HEK293 (cell line): ENCODE results near the gene LRRC10B.

Experiments
- CTCF ChIA-PET: fragments of 350-600 bp; formaldehyde crosslinking; extraction: SDS; loops from one replicate; lab custom pipeline; 2021; ENCODE audit warnings: antibody characterized with exemption; lab: Yijun Ruan, JAX
- POLR2A ChIA-PET: fragments of 300-600 bp; formaldehyde crosslinking; extraction: SDS; loops from one replicate; lab custom pipeline; 2020; ENCODE audit warnings: antibody characterized with exemption, inconsistent platforms; lab: Yijun Ruan, JAX
- H3K27ac ChIP-seq: fragments of 200-500 bp; sonication (Bioruptor generic); 2 replicates; pipeline ENCODE4 v1.5.1; 2014; ENCODE audit warnings: low read depth, low read length, control low read depth, inconsistent platforms; ENCODE audit errors: extremely low read depth
- H3K36me3 ChIP-seq, 2 experiments: fragments of 200-500 bp in 1 of 2; sonication (Bioruptor generic) in 1 of 2; 1 replicate in 1 of 2; 2 replicates in 1 of 2; pipeline ENCODE4 v1.5.1; 2014 to 2017; ENCODE audit warnings: inconsistent platforms in 2 of 2, low read length in 2 of 2; ENCODE audit not compliant: control insufficient read depth in 2 of 2, insufficient read depth in 1 of 2
- H3K4me1 ChIP-seq: fragments of 200-500 bp; sonication (Bioruptor generic); 2 replicates; pipeline ENCODE4 v1.5.1; 2014; ENCODE audit warnings: mild to moderate bottlenecking, low read length, inconsistent platforms; ENCODE audit not compliant: control insufficient read depth, insufficient read depth
- H3K4me3 ChIP-seq: 2 replicates; pipeline ENCODE4 v1.5.1; 2011; ENCODE audit warnings: low read depth, mild to moderate bottlenecking, control low read depth, low read length, moderate library complexity
- H3K9me3 ChIP-seq: fragments of 200-500 bp; sonication (Bioruptor generic); 2 replicates; pipeline ENCODE4 v1.5.1; 2014; ENCODE audit warnings: low read depth, low read length, inconsistent platforms; ENCODE audit not compliant: control insufficient read depth, insufficient read depth
- BCL6B ChIP-seq: fragments of 450-650 bp; formaldehyde crosslinking; IDR thresholded peaks from 2 replicates; pipeline ENCODE4 v1.5.1; 2017; ENCODE audit warnings: missing biosample characterization, missing genetic modification characterization
- CTCF ChIP-seq: fragments of 450-650 bp; formaldehyde crosslinking; IDR thresholded peaks from 2 replicates; pipeline ENCODE4 v1.5.1; 2016; ENCODE audit warnings: missing biosample characterization, missing genetic modification characterization
- KLF9 ChIP-seq: fragments of 450-650 bp; formaldehyde crosslinking; IDR thresholded peaks from 2 replicates; pipeline ENCODE4 v1.5.1; 2016; ENCODE audit warnings: missing biosample characterization, missing genetic modification characterization, low read depth
- SP3 ChIP-seq: fragments of 450-650 bp; formaldehyde crosslinking; IDR thresholded peaks from 2 replicates; pipeline ENCODE4 v1.5.1; 2016; ENCODE audit warnings: missing biosample characterization, missing genetic modification characterization
- SP7 ChIP-seq: fragments of 450-650 bp; formaldehyde crosslinking; IDR thresholded peaks from 2 replicates; pipeline ENCODE4 v1.5.1; 2016; ENCODE audit warnings: missing biosample characterization, missing genetic modification characterization
- TRIM28 ChIP-seq: IDR thresholded peaks from 2 replicates; pipeline ENCODE4 v1.6.1; 2011; ENCODE audit warnings: low read length, control low read depth, borderline replicate concordance
- ZFP37 ChIP-seq: fragments of 450-650 bp; formaldehyde crosslinking; IDR thresholded peaks from 2 replicates; pipeline ENCODE4 v1.5.1; 2016; ENCODE audit warnings: missing biosample characterization, missing genetic modification characterization
- ZFP41 ChIP-seq: fragments of 450-650 bp; formaldehyde crosslinking; IDR thresholded peaks from 2 replicates; pipeline ENCODE4 v1.5.1; 2016; ENCODE audit warnings: missing biosample characterization, missing genetic modification characterization, borderline replicate concordance
- ZNF157 ChIP-seq: fragments of 450-650 bp; formaldehyde crosslinking; IDR thresholded peaks from 2 replicates; pipeline ENCODE4 v1.5.1; 2016; ENCODE audit warnings: missing biosample characterization, missing genetic modification characterization
- ZNF202 ChIP-seq: fragments of 450-650 bp; formaldehyde crosslinking; IDR thresholded peaks from 2 replicates; pipeline ENCODE4 v1.5.1; 2016; ENCODE audit warnings: missing biosample characterization, missing genetic modification characterization, borderline replicate concordance
- ZNF214 ChIP-seq: fragments of 450-650 bp; formaldehyde crosslinking; IDR thresholded peaks from 2 replicates; pipeline ENCODE4 v1.5.1; 2017; ENCODE audit warnings: missing biosample characterization, mild to moderate bottlenecking, missing genetic modification characterization, borderline replicate concordance
- ZNF280C ChIP-seq: fragments of 450-650 bp; formaldehyde crosslinking; IDR thresholded peaks from 2 replicates; pipeline ENCODE4 v1.5.1; 2016; ENCODE audit warnings: missing biosample characterization, missing genetic modification characterization
- ZNF394 ChIP-seq: fragments of 450-650 bp; formaldehyde crosslinking; IDR thresholded peaks from 2 replicates; pipeline ENCODE4 v1.5.1; 2016; ENCODE audit warnings: missing biosample characterization, missing genetic modification characterization, mild to moderate bottlenecking, moderate library complexity, borderline replicate concordance
- ZNF658 ChIP-seq: fragments of 450-650 bp; formaldehyde crosslinking; IDR thresholded peaks from 2 replicates; pipeline ENCODE4; 2016; ENCODE audit warnings: missing biosample characterization, missing genetic modification characterization
- ZNF660 ChIP-seq: fragments of 450-650 bp; IDR thresholded peaks from 2 replicates; pipeline ENCODE4 v1.5.1; 2018; ENCODE audit warnings: missing biosample characterization, mild to moderate bottlenecking, missing genetic modification characterization
- ZNF76 ChIP-seq: fragments of 450-650 bp; formaldehyde crosslinking; IDR thresholded peaks from 2 replicates; pipeline ENCODE4; 2016; ENCODE audit warnings: low read depth, missing biosample characterization, missing genetic modification characterization, borderline replicate concordance
- ZNF792 ChIP-seq: fragments of 450-650 bp; formaldehyde crosslinking; IDR thresholded peaks from 2 replicates; pipeline ENCODE4 v1.5.1; 2016; ENCODE audit warnings: missing biosample characterization, missing genetic modification characterization
- TF ChIP-seq, protein P1 (sequence below): fragments of 450-650 bp; formaldehyde crosslinking; IDR thresholded peaks from 2 replicates; pipeline ENCODE4 v1.5.1; 2017; ENCODE audit warnings: missing biosample characterization, missing genetic modification characterization
- TF ChIP-seq, protein P2 (sequence below): fragments of 450-650 bp; IDR thresholded peaks from 2 replicates; pipeline ENCODE4 v1.5.1; 2018; ENCODE audit warnings: missing biosample characterization, mild to moderate bottlenecking, missing genetic modification characterization
- TF ChIP-seq, protein P3 (sequence below): fragments of 450-650 bp; formaldehyde crosslinking; IDR thresholded peaks from 2 replicates; pipeline ENCODE4 v1.5.1; 2016; ENCODE audit warnings: missing biosample characterization, missing genetic modification characterization
- TF ChIP-seq, protein P4 (sequence below): fragments of 450-650 bp; formaldehyde crosslinking; IDR thresholded peaks from 2 replicates; pipeline ENCODE4 v1.5.1; 2016; ENCODE audit warnings: missing biosample characterization, missing genetic modification characterization
- TF ChIP-seq, protein P5 (sequence below): fragments of 450-650 bp; formaldehyde crosslinking; IDR thresholded peaks from 2 replicates; pipeline ENCODE4 v1.5.1; 2016; ENCODE audit warnings: missing biosample characterization, missing genetic modification characterization

LRRC10B gene

GRCh38 chr11:61509043-61510029, 787 bp downstream of the LRRC10B start:
- no peaks in the 10 kb centered on the region for H3K9me3 ChIP-seq
- H3K4me1 ChIP-seq, result no peaks in the 10 kb centered on the region
- H3K27ac ChIP-seq, result no peak overlapping the region
- ChIA-PET POLR2A (interaction anchor here (0.8 to 0.9 kb wide), 2 partner anchors 31 to 80 kb away, joined by 3 read pairs; partner anchors contain the start of genes CPSF7 and SDHAF2), CTCF (interaction anchor here (0.6 to 17.2 kb wide), 13 partner anchors 8 to 1985 kb away, joined by 3 to 325 read pairs (median 4); a partner anchor contains a TSS)
- peak overlapping the region; percentile 26 for H3K4me3 ChIP-seq
- H3K36me3 ChIP-seq, result no peaks in the 10 kb centered on the region
- TF ChIP-seq ZNF157 (tag by site-specific recombination) (no peak), TRIM28 (0 out of 2 replicates have a peak, but pooled peaks have one; percentile 12), ZNF280C (tag by site-specific recombination) (no peak), ZNF214 (tag by site-specific recombination) (no peak), ZNF658 (no peak), ZNF76 (tag by site-specific recombination) (peak; percentile 16; the same call in 1 of the 2 replicates), ZNF202 (tag by site-specific recombination) (no peak), SP7 (tag by site-specific recombination) (peak; percentile 54), ZNF792 (peak; percentile 30; the same call in 1 of the 2 replicates), BCL6B (tag by site-specific recombination) (no peak), ZNF660 (tag by site-specific recombination) (peak; percentile 80), ZFP37 (no peak), ZNF394 (tag by site-specific recombination) (peak; percentile 40; the same call in 1 of the 2 replicates), CTCF (tag by site-specific recombination) (peak; percentile 83), KLF9 (peak; percentile 51), SP3 (no peak), ZFP41 (tag by site-specific recombination) (no peak)
- TF ChIP-seq, protein P1, sequence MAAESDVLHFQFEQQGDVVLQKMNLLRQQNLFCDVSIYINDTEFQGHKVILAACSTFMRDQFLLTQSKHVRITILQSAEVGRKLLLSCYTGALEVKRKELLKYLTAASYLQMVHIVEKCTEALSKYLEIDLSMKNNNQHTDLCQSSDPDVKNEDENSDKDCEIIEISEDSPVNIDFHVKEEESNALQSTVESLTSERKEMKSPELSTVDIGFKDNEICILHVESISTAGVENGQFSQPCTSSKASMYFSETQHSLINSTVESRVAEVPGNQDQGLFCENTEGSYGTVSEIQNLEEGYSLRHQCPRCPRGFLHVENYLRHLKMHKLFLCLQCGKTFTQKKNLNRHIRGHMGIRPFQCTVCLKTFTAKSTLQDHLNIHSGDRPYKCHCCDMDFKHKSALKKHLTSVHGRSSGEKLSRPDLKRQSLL (tag by site-specific recombination), result 0 out of 2 replicates have a peak, but pooled peaks have one; percentile 31
- TF ChIP-seq, protein P2, sequence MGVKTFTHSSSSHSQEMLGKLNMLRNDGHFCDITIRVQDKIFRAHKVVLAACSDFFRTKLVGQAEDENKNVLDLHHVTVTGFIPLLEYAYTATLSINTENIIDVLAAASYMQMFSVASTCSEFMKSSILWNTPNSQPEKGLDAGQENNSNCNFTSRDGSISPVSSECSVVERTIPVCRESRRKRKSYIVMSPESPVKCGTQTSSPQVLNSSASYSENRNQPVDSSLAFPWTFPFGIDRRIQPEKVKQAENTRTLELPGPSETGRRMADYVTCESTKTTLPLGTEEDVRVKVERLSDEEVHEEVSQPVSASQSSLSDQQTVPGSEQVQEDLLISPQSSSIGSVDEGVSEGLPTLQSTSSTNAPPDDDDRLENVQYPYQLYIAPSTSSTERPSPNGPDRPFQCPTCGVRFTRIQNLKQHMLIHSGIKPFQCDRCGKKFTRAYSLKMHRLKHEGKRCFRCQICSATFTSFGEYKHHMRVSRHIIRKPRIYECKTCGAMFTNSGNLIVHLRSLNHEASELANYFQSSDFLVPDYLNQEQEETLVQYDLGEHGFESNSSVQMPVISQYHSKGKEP (tag by site-specific recombination), result peak; percentile 81
- TF ChIP-seq, protein P3, sequence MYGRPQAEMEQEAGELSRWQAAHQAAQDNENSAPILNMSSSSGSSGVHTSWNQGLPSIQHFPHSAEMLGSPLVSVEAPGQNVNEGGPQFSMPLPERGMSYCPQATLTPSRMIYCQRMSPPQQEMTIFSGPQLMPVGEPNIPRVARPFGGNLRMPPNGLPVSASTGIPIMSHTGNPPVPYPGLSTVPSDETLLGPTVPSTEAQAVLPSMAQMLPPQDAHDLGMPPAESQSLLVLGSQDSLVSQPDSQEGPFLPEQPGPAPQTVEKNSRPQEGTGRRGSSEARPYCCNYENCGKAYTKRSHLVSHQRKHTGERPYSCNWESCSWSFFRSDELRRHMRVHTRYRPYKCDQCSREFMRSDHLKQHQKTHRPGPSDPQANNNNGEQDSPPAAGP (tag by site-specific recombination), result 0 out of 2 replicates have a peak, but pooled peaks have one; percentile 49
- TF ChIP-seq, protein P4, sequence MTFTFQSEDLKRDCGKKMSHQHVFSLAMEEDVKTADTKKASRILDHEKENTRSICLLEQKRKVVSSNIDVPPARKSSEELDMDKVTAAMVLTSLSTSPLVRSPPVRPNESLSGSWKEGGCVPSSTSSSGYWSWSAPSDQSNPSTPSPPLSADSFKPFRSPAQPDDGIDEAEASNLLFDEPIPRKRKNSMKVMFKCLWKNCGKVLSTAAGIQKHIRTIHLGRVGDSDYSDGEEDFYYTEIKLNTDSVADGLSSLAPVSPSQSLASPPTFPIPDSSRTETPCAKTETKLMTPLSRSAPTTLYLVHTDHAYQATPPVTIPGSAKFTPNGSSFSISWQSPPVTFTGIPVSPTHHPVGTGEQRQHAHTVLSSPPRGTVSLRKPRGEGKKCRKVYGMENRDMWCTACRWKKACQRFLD (tag by site-specific recombination), result no peak
- TF ChIP-seq, protein P5, sequence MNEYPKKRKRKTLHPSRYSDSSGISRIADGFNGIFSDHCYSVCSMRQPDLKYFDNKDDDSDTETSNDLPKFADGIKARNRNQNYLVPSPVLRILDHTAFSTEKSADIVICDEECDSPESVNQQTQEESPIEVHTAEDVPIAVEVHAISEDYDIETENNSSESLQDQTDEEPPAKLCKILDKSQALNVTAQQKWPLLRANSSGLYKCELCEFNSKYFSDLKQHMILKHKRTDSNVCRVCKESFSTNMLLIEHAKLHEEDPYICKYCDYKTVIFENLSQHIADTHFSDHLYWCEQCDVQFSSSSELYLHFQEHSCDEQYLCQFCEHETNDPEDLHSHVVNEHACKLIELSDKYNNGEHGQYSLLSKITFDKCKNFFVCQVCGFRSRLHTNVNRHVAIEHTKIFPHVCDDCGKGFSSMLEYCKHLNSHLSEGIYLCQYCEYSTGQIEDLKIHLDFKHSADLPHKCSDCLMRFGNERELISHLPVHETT (tag by site-specific recombination), result no peak
